ENCODE results near the gene RAD54L. TPM values are rescaled to one million over a fixed set of nuclear protein-coding genes. Genes with fewer than 3 reads are reported as not detected.

Gene RAD54L
- total RNA-seq, 4 donors from 2014 or later: 1.2 TPM; not detected in 3

DNA sequence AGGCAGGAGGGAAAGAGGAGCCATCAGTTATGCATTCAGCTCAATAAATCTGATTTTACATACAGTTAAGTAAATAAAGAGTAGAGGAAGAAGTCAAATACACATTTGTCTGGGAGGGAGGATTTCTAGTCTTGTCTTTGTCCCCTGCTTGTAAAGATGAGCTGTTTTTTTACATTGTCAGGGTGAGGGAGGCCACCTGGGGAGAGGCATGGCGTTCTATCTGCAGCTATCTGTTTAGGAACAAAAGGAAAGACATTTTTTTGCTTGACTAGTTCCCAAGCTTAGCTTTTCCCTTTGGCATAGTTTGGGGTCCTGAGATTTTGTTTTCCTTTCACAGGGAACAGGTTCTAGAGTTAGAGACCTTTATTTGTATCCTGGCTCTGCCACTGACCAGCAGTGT is 14.9 kb downstream of the RAD54L start:
- WGBS: 90% methylated on average over 1 of the region's 1 CpG
- Histone ChIP-seq H3K27ac (replicated peaks in 1 of 4) (no peak overlapping the region), H3K4me3 (no peak overlapping the region), H3K4me1 (no peaks in the 10 kb centered on the region), H3K27me3 (no peaks in the 10 kb centered on the region), H3K36me3 (no peaks in the 10 kb centered on the region), H3K9me3 (no peaks in the 10 kb centered on the region)
- intact Hi-C loops (cut with DNase I): no loop called here
- no peak for DNase-seq (ENCODE audit: extremely low spot score)
- TF ChIP-seq POLR2A (IDR thresholded peaks at IDR 0.05; ENCODE audit: low read depth) (no peak), POLR2AphosphoS5 (IDR thresholded peaks at IDR 0.05) (no peak), EP300 (IDR thresholded peaks at IDR 0.05) (no peak)
- TF ChIP-seq, protein P1, sequence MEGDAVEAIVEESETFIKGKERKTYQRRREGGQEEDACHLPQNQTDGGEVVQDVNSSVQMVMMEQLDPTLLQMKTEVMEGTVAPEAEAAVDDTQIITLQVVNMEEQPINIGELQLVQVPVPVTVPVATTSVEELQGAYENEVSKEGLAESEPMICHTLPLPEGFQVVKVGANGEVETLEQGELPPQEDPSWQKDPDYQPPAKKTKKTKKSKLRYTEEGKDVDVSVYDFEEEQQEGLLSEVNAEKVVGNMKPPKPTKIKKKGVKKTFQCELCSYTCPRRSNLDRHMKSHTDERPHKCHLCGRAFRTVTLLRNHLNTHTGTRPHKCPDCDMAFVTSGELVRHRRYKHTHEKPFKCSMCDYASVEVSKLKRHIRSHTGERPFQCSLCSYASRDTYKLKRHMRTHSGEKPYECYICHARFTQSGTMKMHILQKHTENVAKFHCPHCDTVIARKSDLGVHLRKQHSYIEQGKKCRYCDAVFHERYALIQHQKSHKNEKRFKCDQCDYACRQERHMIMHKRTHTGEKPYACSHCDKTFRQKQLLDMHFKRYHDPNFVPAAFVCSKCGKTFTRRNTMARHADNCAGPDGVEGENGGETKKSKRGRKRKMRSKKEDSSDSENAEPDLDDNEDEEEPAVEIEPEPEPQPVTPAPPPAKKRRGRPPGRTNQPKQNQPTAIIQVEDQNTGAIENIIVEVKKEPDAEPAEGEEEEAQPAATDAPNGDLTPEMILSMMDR (IDR thresholded peaks at IDR 0.05): no peak

DNA sequence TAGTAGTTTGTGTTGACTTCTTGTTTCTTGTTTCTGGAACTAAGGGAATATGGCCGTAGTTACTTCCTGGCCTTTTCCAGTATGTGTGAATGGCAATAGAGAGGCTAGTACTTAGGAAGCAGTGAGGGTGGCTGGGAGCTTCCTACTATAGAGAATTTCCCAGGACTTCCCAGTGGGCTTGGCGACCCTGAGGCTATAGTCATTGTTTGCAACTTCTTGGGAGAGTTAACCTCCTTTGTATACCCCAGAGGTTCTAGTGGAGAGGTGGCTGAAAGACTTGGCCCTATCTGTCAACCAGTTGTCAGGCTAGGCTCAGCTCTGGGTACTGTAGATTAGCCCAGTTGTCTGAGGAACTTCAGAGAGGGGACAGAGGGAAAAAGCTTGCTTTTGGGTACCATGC is 15.6 kb downstream of the RAD54L start:
- H3K4me3 ChIP-seq: no peak overlapping the region
- H3K36me3 ChIP-seq: no peaks in the 10 kb centered on the region
- no peaks in the 10 kb centered on the region for H3K9me3 ChIP-seq
- TF ChIP-seq POLR2AphosphoS5 (IDR thresholded peaks at IDR 0.05) (no peak), EP300 (IDR thresholded peaks at IDR 0.05) (no peak), POLR2A (IDR thresholded peaks at IDR 0.05; ENCODE audit: low read depth) (no peak)
- TF ChIP-seq, protein P1 (IDR thresholded peaks at IDR 0.05): no peak
- no peaks in the 10 kb centered on the region for H3K4me1 ChIP-seq
- H3K27ac ChIP-seq (replicated peaks in 1 of 4): no peak overlapping the region
- no peak for DNase-seq (ENCODE audit: extremely low spot score)
- H3K27me3 ChIP-seq: no peaks in the 10 kb centered on the region
- WGBS: 88% methylated on average over 1 of the region's 2 CpGs
- intact Hi-C loops (cut with DNase I): no loop called here

DNA sequence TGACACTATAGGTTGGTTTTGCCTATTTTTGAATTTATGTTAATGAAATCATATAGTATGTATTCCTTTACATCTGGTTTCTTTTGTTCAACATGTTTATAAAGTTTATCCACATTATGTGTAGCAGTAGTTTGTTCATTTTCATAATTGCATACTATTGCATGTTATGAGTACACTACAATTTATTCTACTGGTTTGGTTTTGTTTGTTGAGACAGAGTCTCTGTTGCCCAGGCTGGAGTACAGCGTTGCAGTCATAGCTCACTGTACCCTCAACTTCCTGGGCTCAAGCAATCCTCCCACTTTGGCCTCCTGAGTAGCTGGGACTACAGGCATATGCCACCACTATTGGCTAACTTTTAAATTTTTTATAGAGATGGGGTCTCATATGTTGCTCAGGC is 21.0 kb downstream of the RAD54L start:
- TF ChIP-seq POLR2A (IDR thresholded peaks at IDR 0.05; ENCODE audit: low read depth) (no peak), EP300 (IDR thresholded peaks at IDR 0.05) (no peak), POLR2AphosphoS5 (IDR thresholded peaks at IDR 0.05) (no peak)
- TF ChIP-seq, protein P1 (IDR thresholded peaks at IDR 0.05): no peak
- Histone ChIP-seq H3K9me3 (no peaks in the 10 kb centered on the region), H3K36me3 (no peaks in the 10 kb centered on the region), H3K4me3 (no peak overlapping the region), H3K27ac (replicated peaks in 1 of 4) (no peak overlapping the region), H3K27me3 (no peaks in the 10 kb centered on the region), H3K4me1 (no peaks in the 10 kb centered on the region)
- no peak for DNase-seq (ENCODE audit: extremely low spot score)
- WGBS: 100% methylated on average over 1 of the region's 1 CpG
- intact Hi-C loops (cut with DNase I): no loop called here

DNA sequence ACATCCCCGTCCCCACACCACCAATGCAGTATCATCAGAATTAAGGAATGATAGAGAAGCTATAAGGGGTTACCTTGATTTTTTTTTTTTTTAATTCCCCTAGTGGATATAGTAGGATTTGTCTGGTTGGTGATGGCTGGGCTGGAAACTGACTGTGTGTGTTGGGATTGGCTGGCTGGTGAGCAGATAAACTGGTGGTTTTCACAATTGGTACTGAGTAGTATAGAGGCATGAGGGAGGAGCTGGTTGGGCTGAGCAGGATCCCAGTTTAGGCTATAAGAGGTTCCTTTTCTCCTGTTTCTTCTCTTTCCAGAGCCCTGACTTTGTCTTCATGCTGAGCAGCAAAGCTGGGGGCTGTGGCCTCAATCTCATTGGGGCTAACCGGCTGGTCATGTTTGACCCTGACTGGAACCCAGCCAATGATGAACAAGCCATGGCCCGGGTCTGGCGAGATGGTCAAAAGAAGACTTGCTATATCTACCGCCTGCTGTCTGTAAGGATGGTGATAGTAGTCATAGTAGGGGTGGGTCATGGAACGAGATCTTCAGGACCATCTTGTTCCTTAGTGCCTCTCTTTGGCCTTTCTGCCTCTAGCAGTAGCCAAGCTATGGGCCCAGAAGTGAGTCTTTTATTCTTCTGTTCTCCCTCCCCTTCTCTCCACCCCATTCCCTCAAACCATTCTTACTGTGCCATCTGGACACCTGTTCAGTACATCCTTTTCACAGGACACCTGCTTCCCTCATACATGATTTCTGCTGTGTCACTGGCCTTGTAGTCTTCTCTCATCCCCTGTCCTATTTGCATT is 26.9 kb downstream of the RAD54L start:
- WGBS: 98% methylated on average over 6 of the region's 6 CpGs
- peaks cover 8 to 24% (median 22%) of the 10 kb centered on the region in 4 donors for H3K36me3 ChIP-seq
- TF ChIP-seq EP300 (IDR thresholded peaks at IDR 0.05) (no peak), POLR2AphosphoS5 (IDR thresholded peaks at IDR 0.05) (peak in 1 of 2 donors; percentile 15), POLR2A (IDR thresholded peaks at IDR 0.05; ENCODE audit: low read depth) (no peak)
- TF ChIP-seq, protein P1 (IDR thresholded peaks at IDR 0.05): no peak
- H3K4me3 ChIP-seq: no peak overlapping the region
- no peak for DNase-seq (ENCODE audit: extremely low spot score)
- H3K27ac ChIP-seq (replicated peaks in 1 of 4): no peak overlapping the region
- intact Hi-C loops (cut with DNase I): no loop called here
- H3K4me1 ChIP-seq: no peaks in the 10 kb centered on the region
- no peaks in the 10 kb centered on the region for H3K27me3 ChIP-seq
- H3K9me3 ChIP-seq: no peaks in the 10 kb centered on the region

DNA sequence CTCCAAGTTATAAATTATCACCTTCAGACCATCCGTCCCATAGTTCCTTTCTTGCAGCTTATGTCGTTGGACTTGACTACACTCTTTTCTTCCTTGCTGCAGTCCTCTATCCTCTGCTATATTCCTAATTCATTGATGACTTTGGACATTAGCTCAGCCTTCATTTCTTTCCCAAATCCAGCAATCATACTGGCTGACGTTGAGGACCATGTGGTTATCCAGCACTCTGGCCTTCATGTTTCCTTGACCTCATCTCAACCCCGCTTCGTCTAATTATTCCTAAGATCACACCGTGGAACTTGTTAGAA is 27.4 kb downstream of the RAD54L start:
- WGBS: 94% methylated on average over 6 of the region's 6 CpGs
- H3K9me3 ChIP-seq: no peaks in the 10 kb centered on the region
- H3K36me3 ChIP-seq: peaks cover 9 to 30% (median 27%) of the 10 kb centered on the region in 4 donors
- H3K4me1 ChIP-seq: no peaks in the 10 kb centered on the region
- TF ChIP-seq, protein P1 (IDR thresholded peaks at IDR 0.05): no peak
- TF ChIP-seq EP300 (IDR thresholded peaks at IDR 0.05) (no peak), POLR2A (IDR thresholded peaks at IDR 0.05; ENCODE audit: low read depth) (no peak), POLR2AphosphoS5 (IDR thresholded peaks at IDR 0.05) (no peak)
- no peak overlapping the region for H3K4me3 ChIP-seq
- H3K27me3 ChIP-seq: no peaks in the 10 kb centered on the region
- intact Hi-C loops (cut with DNase I): no loop called here
- H3K27ac ChIP-seq (replicated peaks in 1 of 4): no peak overlapping the region
- no peak for DNase-seq (ENCODE audit: extremely low spot score)

All from esophagus muscularis mucosa (tissue), 4 donors.